Hair follicular keratinocyte (primary cell): ENCODE results near the gene RPL10A. TPM values are rescaled to one million over a fixed set of nuclear protein-coding genes. Genes with fewer than 3 reads are reported as not detected.

Source experiments
- total RNA-seq: library from RNA; depleted of rRNA; stranded (reverse); fragments of >200 nt; gene quantifications from 2 replicates; pipeline ENCODE4 v1.2.3, GENCODE V29; 2015

Gene RPL10A
- 1,895 and 1,955 TPM in 2 replicates for total RNA-seq

GRCh38 chr6:35468181-35468979 lies at the start of gene RPL10A:
Gene RPL10A, plus strand, starts transcription at chr6:35468401. Its CDS starts 34 bp downstream, at chr6:35468435.

DNA sequence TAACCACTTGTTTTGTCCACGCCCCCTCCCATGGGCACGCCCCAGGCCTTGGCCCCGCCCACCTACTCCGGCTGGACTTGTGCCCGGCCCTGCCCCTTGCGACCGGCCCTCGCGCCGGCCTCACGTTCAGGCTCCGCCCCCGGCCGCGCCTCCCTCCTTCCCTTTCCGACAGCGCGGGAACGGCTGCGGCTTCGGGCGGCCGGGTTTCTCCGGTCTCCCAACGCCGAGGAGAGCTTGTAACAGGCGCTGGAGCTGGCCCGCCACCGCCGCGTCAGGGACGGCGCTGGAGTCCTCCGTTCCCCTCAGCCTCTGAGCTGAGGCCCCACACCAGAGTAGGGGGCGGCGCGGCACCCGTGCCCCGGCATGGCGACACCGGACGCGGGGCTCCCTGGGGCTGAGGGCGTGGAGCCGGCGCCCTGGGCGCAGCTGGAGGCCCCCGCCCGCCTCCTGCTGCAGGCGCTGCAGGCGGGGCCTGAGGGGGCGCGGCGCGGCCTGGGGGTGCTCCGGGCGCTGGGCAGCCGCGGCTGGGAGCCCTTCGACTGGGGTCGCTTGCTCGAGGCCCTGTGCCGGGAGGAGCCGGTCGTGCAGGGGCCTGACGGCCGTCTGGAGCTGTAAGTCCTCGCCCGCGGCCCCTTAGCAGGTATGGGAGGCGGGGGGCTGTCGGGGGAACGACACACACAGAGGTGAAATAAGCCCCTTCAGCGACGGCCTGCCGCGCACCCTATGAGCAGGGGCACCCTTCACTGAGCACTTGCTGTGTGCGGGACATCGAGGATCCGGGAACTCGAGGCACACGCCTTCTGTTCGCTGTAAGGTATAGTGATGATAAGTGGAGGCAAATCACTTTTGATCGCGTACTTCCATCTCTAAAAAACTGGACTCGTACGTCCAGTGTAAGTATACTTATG lies 15.8 kb upstream of the RPL10A start, which contains the start of gene FANCE:
FANCE (plus strand) TSS at position 156 of the 908 bp plus-strand sequence; CDS start at position 364, 208 bp downstream.

DNA sequence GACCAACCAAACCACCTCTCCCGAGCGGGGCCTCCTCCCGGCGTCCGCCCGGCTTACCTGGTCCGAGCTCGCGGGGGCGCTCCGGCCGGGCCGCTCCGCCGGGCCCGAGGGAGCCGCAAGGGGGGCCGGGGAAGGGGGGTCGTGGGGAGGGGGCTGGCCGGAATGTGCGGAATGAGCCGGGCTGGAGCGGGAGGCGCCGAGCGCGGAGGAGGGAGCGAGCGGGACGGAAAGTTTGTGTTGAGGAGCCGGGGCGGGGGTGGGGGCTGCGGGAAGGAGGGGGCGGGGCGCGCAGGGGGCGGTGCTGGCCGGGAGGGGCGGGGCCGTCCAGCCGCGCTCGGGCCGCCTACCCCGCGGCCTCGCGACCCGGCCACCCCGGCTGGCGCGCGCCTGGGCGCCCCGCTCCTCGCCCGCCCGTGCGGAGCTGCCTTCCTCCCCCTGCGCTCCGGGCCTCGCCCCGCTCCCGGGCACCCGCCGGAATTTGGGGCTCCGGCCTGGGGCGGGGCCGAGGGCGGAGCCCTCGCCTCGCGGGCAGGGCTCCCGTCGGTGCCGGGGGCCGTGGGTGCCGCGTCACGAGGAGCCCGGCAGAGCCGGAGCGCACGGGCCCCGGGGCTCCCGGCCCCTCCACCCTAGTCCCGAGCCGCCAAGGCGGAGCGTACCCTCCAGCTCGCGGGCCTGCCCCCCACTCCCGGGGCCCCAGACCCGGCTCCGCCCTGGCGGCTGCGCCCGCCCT lies 28.8 kb downstream of the RPL10A start, which contains the start of gene TEAD3:
TEAD3 (minus strand) TSS at position 239 of the 730 bp plus-strand sequence.

DNA sequence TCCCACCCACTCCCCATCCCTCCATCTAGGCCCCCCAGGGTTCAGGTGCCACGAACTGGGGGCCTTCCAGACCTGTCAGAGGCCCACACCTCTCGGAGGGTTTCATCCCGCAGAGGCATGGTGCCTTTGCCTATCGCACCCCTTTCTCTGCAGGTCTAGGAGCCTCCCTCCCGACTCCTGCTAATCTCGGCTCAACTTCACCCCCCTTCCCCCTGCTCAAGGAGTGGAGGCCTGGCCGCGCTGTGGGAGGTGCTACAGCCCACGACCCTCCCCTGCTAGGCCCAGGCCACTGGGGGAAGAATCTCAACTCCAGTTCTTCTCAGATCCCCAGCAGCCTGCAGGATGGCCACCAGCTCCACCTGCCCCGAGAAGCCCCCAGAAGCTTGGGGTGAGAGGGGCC lies 44.5 kb downstream of the RPL10A start, which contains the start of gene TULP1:
TULP1 (minus strand) TSS at position 157 of the 400 bp plus-strand sequence; CDS start at position 119, 38 bp downstream.

Other genes with a start within 250 kb of the RPL10A start
- gene ZNF76, start 208.7 kb upstream of the RPL10A start, total RNA-seq: 9.2 and 10.5 TPM in 2 replicates
- gene DEF6, start 170.6 kb upstream of the RPL10A start, total RNA-seq: 41.9 and 52.8 TPM in 2 replicates
- gene PPARD, start 125.8 kb upstream of the RPL10A start, total RNA-seq: 21.5 and 41.1 TPM in 2 replicates
- gene FANCE, start 16.1 kb upstream of the RPL10A start, total RNA-seq: 14.9 and 17.9 TPM in 2 replicates
- 11.7 and 14.5 TPM in 2 replicates for gene TEAD3, start 28.7 kb downstream of the RPL10A start, total RNA-seq
- not detected in 2 replicates for gene TULP1, start 44.5 kb downstream of the RPL10A start, total RNA-seq
- 57.5 and 71.2 TPM in 2 replicates for gene FKBP5, start 220.5 kb downstream of the RPL10A start, total RNA-seq